HG02852 (cell line): ENCODE data around the gene SEMA3F.
"Not testable (repeated sequence)": the region's sequence is repeated elsewhere in the genome, so short reads cannot be mapped to it uniquely, and the experiment has no call there.

ENCODE experiments used
- ATAC-seq: cut with Tn5 transposase; IDR thresholded peaks from one replicate; pipeline ENCODE4 v1.9.1; 2021; ENCODE audit warnings: mild to moderate bottlenecking, moderate library complexity; ENCODE audit not compliant: unreplicated experiment

SEMA3F gene

DNA sequence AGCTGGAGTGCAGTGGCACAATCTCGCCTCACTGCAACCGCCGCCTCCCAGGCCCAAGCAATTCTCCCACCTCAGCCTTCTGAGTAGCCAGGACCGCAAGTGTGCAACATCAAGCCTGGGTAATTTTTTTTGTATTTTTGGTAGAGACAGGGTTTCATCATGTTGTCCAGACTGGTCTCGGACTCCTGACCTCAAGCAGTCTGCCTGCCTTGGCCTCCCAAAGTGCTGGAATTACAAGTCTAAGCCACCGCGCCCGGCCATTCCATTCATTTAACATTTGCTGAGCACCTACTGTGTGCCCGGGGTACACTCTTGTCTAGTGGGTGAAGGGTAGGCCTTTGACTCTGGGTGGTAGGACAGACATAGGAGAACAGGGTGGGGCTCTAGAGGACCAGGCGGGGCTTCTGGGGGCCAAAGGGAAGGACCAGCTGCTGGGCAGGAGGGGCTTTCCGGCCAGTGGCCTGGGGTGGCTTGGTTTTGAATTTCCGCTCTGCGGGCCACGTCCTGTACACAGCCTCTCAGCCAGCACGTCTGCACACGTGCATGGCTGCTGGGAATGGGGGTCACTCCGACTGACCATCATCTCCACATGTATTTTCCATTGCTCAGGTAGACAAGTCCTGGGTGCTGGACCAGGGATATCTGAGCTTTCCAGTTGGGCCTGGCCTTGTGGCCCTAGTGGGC is 52.4 kb downstream of the SEMA3F start:
- no peak for ATAC-seq

DNA sequence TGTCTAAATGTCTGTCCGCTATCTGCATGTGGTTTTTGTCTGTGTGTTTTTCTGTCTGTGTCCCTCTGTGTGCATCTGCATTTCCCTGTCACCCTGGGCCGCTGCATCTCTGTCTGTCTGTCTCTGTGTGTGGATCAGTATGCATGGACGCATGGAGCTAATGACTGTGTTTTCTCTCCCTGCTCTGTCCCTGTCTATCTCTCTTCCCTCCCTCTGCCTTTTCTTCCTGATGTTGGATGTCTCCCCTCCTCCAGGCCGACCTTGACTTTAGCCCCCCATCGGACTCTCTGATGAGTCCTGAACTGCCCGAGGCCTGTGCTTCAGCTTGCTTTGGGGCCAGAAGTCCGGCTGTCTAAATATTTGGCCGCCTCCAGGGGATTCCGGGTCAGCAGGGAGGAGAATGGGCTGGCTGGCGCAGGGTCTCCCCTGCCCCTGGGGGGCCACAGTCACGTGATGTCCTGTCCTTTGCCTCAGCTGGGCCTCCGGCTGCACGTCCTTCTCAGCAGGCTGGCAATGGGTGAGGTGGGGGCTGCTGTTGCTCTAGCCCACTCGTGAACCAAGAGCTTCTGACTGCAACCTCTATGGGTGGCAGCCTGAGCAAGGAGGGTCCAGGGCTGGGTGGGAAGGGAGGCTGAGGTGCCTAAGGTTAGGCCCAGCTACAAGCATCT is 53.7 kb downstream of the SEMA3F start:
- no peak for ATAC-seq

DNA sequence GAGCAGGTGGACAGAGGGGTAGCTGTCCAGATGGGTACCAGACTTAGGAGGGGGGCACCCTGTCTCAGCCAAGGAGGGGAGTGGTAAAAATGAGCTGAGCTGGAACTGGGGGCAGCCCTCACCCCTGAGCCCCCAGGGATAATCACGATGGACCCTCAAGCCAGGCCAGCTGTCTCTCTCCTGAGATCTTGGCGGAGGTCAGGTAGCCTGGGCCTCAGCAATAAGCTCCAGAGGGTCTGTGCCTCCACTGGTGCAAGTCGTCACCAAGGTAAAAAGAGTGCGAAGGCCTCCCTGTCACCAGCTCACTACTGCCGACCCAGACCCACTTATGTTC is 55.0 kb downstream of the SEMA3F start:
- ATAC-seq: no peak

DNA sequence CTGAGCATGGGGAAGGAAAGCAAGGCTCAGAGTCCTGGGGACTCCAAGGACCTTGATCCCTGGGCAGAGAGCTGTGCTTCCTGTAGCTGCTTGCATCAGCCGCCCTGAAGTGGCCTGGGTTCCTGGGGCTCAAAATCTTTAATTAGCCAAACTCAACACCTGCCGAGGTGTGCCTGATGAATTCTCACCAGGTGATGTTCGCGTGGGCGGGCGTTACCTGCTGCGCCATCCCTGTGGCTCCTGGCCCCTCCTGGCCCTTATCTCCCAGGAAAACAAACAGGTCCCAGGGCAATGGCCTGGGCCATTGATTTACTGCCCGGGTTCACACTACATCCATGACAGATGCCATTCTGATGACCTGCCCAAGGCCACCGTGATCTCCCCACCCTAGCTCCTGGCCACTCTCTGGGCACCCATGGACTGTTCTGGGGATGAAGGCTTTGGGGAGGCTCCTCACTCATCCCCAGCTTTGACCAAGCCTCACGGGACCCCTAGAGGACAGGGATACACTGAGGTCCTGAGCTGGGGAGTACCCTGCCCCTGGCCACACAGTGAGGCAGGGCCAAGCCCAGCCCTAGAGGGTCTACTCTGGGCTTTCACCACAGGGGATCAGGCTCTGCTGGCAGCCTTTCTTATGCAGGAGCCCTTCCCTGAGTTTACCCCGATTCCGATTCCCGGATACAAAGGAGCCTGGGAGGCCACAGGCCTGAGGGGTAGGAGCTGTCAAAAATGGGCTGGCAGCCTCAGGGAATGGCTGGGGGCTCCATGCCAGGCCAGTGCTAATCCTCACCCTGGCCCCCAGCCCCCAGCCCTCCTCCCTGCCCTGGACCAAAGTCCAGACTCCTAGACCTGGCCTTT is 55.6 kb downstream of the SEMA3F start:
- no peak for ATAC-seq

DNA sequence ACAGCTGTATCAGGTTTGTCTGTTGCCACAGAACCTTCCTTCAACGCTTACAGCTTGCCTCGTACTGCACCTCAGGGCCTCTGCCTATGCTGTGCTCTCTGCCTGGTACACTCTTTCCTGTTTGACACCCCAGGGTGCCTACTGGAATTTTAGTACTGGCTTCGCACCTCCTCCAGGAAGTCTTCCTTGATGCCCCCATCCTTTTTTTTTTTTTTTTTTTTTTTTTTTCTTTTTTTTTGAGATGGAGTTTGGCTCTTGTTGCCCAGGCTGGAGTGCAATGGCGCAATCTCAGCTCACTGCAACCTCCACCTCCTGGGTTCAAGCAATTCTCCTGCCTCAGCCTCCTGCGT is 56.2 kb downstream of the SEMA3F start:
- ATAC-seq: not testable (repeated sequence)

DNA sequence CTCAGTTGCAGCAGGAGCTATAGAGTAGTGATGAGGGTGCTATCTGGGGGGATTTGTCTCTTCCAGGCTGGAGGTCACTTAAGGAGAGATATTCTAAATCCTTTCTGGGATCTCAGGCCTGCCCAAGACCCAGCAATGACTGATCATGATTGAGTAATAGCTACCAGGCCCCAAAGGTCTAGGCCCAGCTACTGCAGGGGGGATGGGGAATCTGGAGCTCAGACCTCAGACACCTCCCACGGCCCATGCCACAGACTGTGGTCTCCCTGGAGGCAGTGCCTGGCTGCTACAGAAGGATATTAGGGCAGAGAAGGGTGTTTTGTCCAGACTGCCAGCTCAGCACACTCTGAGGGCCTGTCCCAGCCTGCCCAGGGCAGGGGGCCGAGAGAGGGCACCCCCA is 56.8 kb downstream of the SEMA3F start:
- ATAC-seq: no peak

DNA sequence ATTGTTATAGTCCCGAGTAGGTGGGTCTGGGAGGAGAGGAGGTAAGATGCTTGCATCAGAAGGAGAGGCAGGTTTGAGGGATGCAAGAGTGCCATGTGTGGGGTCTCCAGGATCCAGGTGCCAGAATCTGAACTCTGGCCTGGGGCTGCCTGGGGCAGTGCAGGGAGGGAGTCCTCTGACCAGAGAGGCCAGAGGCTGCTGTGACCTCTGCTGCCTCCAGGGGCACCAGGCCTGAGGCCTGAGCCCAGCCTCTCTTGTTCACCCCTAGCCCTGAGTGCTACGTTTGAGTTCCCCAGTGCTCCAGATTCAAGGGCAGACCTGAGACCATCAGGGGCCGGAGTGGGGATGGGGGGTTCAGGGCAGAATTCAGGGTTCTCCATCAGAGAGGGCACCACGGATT is 57.4 kb downstream of the SEMA3F start:
- no peak for ATAC-seq

DNA sequence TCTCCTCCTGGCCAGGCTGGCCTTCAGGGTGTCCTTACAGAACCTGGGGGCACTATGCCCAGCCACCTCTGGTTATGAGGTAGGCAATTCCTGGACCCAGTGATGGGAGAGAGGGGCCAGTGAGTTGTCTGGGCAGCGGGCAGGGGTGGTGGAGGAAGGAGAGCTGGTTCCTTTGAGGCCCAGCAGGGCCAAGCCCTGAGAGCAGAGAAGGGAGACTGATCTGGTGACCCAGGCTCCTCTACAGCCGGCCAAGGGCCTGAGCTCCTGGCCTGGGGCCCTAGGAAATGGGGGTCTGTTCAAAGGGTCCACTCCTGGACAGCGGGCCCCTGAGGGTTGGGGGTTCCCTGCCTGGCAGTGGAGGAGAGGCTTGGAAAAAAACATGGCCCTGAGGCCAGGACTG is 57.8 kb downstream of the SEMA3F start:
- no peak for ATAC-seq

DNA sequence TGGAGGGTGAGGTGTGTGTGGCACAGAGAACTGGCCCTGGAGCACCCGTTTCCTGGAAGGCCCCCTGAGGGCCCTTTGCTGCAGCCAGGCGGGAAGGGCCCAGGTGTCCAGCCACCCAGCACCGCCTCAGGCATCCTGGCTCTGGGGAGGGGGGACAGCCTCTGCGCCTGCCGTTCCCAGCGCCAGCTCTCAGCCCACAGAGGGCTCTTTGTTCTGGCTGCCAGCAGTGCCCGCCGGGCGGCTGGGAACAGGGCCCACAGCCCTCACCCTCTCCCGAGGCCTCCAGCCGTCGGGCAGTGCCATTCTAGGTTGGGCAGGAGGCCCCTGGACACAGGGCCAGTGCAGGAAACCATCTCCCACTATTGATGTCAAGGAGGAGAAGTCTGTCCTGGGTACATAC is 58.2 kb downstream of the SEMA3F start:
- ATAC-seq: no peak

DNA sequence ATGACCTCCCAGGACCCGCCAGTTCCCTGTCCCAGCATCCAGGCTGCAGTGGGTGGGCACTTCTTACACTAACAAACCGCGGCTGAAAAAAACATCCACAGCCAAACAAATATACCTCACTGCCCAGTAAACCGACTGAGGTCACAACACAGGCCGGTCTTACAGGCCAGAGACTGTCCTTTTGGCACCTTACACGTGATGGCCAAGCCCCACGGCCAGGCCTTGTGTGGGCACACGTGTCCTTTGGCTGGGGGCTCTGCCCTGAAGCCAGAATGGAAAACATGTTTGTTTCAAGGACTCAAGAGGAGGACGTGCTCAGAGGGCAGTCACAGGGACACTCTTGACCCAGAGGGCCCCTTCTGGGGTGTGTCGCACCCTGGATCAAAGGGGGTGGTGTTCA is 59.7 kb downstream of the SEMA3F start:
- ATAC-seq: no peak

DNA sequence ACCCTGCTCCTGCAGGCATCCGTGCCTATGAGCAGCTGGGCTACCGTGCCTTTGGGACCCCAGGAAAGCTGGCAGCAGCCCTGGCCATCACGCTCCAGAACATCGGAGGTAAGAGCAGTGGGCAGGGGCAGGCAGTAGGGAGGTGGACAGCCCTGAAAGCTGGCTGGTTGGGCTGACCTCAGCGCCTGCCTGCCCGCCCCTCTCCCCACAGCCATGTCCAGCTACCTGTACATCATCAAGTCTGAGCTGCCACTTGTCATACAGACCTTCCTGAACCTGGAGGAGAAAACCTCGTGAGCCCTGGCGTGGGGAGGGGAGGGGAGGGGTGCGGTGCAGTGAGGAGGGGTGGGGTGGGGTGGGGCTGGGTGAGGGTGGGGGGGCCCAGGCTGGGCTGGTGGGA is 60.4 kb downstream of the SEMA3F start:
- no peak for ATAC-seq

DNA sequence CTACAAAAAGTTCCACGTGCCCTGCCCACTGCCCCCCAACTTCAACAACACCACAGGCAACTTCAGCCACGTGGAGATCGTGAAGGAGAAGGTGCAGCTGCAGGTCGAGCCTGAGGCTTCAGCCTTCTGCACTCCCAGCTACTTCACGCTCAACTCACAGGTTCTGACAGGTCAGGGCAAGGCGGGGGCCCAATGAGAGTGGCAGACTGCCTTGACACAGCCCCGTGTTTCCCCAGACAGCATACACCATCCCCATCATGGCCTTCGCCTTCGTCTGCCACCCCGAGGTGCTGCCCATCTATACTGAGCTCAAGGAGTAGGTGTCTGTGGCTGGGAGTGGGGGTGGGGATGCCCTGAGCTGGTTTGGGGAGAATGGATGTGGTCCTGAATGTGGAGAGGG is 62.6 kb downstream of the SEMA3F start:
- ATAC-seq: no peak

DNA sequence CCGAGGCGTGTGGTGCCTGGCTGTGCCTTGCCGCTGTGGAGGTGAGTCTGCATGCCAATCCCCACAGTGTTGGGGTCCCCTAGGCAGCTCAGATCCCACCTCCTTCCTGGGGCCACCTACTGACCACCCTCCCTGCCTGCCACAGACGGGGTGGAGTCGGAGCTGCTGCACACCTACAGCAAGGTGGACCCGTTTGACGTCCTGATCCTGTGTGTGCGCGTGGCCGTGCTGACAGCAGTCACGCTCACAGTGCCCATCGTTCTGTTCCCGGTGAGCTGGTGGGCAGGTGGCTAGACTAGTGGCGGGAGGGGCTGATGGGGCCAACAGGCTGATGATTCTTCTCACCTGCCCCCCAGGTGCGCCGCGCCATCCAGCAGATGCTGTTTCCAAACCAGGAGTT is 63.3 kb downstream of the SEMA3F start:
- ATAC-seq: no peak

DNA sequence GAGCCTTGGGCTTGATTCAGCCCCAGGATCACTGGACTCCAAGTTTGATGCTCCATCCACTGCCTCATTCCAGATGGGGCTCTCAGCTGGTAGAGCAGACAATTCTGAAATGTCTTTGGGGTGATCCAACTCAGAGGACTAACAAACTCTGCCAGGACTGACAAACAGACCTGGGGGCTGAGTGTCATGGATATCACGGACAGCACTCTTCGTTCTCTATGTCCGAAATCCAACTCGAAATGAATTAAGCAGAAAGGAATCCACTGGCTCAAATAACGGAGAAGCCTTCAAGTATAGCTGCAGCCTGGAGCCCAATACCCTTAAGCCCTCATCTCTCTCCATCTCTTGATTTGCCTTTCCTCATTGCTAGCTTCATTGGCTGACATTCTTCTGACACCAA is 64.2 kb downstream of the SEMA3F start:
- no peak for ATAC-seq

DNA sequence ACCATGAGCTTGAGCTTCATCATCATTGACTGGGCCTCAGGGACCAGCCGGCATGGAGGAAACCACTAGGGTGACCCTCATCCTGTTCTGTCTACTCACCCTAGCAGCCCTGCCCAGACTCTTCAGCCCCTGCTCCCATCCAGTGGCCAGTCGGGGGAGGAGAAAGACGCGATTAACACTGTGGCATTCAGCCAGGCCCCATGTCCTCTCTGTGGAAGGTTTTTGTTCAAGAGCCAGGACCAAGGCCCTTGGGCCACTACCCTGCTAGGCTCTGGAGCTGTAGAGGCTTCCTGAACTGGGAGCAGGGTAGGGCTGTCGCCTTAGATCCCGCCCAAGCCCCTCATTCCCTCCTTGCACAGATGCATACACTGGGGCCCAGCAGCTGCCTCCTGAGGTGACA is 65.0 kb downstream of the SEMA3F start:
- no peak for ATAC-seq

DNA sequence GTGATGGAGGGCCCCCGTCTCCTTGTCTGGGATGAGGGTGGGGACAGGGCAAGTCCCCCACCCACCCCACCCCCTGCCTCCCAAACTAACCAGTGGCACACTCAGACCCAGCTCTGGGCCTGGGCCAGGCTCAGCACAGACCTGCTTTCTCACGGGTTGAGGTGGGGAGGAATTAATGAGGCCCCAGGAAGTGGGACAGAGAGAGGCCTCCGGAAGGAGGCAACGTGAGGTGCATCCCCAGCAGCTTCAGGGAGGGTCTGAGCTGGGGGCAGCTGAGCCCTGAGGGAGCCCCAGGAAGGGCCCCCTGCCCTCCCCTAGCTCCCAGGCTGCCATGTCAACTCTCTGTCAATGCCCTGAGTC is 65.9 kb downstream of the SEMA3F start:
- no peak for ATAC-seq

DNA sequence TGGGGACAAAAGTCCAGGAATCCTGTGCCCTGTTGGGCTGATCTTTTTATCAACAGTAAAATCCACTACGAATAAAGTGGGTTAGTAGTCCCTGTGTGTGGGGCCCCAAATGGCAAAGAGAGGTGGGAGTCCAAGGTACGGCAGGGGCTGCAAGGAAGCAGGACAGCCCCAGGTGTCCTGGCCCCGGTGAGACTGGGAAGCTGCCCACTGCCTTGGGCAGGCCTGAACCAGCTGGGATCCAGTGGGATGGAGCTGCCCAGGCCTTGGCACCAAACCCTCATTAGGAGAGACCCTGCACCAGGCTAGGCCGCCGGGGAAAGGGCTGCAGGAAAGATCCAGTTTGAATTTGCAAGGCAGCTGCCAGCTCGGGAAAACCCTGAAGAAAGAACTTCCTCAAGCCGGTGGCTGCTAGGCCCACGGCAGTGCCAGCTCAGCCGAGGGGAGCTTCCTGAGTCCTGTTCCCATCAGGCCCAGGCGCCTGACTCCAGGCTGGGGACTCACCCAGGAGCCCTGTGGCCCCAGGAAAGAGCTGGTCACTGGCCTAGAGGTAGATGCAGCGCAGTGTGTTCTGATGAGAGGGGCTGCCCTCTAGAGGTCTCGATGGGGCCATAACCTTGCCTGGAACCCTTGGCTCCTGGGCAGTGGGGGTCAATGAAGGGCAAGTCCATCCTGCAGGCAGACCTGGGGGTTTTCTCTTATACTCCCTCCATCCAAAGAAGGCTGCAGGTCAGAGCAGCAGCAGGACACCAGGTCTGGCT is 66.5 kb downstream of the SEMA3F start:
- no peak for ATAC-seq

DNA sequence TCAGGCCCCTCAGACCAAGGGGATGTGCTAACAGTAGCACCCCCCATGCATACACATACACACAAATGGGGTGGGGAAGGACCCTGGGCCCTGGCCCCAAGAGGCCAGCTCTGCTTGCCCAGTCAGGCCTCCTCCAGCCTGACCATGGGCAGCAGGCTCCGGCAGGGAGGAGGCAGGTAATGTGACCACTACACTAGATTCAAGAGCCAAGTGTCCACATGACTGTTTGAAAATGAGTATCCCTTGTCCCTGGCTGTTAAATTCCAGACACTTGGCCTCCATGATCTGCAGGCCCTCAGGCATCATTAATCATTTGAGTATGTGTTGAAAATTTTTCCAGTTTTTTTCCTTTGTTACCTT is 67.0 kb downstream of the SEMA3F start:
- no peak for ATAC-seq

DNA sequence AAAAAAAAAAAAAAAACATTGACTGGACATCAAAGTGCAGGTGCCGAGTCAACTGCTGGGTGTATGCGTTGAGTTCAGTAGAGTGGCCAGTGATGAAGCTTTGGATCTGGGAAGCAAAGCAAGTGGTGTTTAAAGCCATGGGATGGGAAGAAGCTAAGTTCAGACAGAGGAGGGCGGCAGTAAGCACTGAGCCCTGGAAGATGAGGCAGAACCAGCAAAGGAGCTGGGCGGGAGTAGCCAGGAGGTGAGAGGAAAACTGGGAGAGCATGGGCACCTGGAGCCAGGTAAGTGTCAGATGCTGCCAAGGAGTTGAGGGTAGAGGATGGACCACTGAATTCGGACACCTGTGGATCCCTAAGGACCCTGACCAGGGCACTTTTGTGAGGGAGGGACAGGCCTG is 69.5 kb downstream of the SEMA3F start:
- no peak for ATAC-seq

DNA sequence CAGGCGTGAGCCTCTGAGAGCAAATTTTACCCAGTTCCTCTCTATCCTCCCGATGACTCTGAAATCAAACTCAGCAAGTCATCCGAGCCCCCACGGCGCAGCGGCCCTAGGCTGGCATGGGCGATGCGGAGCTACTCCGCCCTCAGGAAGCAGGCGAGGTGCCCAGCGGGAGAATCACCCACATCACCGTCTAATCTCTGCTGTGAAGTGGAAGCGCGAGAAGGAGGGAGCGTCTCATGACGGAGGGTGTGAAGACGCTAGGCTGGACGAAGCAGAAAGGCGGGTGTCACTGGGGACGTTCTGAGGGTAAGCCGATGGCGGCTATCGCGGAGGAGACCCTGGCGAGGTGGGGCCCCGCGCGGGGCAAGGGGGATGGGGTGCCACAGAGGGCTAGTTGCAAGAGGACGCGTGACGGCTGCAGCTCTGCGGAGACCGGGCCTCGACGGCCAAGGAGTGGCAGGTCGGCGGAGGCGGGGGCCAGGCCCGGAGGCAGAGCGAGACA is 71.8 kb downstream of the SEMA3F start:
- ATAC-seq: peak; percentile 11

DNA sequence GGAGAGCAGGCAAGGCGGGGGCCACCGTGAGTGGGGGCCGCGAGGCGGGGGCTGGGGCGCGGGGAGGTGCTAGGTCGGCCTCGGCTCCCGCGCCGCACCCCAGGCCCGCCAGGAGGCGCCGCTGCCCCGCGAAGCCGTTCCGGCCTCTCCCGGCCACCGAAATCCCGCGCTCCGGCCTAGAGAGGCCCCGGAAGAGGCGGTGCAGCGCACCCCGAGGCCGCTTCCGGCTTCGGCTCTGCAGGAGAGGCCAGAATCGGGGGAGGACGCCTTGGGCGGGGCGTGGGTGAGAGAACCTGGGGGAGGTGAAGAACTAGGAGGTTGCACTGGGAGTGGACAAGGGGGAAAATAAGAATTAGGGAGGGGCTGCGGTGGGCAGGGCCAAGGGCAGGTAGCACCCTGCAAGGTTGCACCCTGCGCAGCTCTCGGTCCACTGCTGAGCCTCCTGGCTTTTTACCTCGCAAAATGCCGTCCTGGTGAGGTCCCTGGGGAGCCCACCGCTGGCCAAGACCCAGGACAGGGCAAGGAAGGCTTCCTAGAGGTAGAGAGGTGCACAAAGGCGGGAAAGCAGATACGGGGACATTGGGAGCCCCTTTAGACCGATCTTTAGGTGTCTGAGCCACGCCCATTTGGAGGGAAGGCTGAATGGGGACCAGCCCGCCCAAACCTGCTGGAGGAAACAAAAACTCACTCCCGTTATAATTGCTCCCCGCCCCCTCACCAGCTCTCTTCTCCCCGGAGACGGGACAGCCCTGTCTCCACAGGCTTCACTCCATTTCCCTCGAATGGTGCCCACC is 72.5 kb downstream of the SEMA3F start:
- peak; percentile 75 for ATAC-seq
